GM12872 (cell line): ENCODE data around the gene TJP1.

Source experiments
- TF ChIP-seq, protein P1 (sequence below): IDR thresholded peaks from 3 replicates; pipeline ENCODE4 v1.5.1; 2011; ENCODE audit warnings: low read depth, mild to moderate bottlenecking, low read length, moderate library complexity; ENCODE audit not compliant: insufficient read depth

TJP1 gene

DNA sequence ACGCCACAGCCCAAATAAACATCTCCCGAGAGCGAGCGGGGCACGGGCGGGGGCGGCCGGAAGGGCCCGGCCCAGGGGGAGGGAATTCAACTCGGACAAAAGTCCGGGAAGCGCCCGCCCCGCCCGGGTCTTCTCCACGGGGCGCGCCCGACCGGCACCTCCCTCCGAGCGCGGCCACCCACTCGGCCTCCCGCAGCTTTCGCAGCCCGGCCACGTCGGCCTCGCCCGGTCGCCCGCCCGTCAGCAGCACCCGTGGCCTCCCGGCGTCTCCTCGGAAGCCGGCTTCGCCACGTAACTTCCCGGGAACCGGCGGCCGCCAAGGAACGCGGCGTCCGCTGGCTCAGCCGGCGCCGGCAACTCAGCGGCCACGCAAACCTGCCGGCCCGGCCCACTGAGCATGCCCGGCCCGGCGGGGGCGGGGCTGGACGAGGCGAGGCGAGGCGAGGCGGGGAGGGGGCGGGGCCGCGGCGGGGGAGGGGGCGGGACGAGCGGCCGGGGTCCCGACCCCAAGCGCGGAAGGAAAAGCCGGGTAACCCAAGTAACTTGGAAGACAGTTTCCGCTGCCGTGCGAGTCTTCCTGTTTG is at the start of gene TJP1:
Gene TJP1 (minus strand): TSS at position 369 of the 584 bp plus-strand sequence. CDS start 440 bp downstream, outside the sequence.
- TF ChIP-seq, protein P1, sequence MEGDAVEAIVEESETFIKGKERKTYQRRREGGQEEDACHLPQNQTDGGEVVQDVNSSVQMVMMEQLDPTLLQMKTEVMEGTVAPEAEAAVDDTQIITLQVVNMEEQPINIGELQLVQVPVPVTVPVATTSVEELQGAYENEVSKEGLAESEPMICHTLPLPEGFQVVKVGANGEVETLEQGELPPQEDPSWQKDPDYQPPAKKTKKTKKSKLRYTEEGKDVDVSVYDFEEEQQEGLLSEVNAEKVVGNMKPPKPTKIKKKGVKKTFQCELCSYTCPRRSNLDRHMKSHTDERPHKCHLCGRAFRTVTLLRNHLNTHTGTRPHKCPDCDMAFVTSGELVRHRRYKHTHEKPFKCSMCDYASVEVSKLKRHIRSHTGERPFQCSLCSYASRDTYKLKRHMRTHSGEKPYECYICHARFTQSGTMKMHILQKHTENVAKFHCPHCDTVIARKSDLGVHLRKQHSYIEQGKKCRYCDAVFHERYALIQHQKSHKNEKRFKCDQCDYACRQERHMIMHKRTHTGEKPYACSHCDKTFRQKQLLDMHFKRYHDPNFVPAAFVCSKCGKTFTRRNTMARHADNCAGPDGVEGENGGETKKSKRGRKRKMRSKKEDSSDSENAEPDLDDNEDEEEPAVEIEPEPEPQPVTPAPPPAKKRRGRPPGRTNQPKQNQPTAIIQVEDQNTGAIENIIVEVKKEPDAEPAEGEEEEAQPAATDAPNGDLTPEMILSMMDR: no peak

DNA sequence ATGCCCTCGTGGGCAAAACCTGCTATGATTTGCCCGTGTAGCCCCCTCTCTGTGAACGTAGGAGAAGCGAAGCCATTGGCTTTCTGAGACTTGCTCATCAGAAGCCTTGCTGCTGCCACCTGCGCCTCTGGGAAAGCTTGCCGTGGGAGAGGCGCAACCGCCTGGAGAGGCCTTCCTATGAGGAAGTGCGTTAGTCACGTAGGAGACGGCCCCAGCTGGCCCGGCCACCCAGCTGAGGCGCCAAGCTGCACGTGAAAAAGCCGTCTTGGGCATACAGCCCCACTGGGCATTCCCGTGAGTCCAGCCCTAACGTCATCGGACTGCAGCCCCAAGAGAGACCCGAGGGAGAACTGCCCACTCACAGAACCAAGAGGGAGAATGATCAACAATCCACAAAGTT is 49.1 kb upstream of the TJP1 start:
- TF ChIP-seq, protein P1: no peak

DNA sequence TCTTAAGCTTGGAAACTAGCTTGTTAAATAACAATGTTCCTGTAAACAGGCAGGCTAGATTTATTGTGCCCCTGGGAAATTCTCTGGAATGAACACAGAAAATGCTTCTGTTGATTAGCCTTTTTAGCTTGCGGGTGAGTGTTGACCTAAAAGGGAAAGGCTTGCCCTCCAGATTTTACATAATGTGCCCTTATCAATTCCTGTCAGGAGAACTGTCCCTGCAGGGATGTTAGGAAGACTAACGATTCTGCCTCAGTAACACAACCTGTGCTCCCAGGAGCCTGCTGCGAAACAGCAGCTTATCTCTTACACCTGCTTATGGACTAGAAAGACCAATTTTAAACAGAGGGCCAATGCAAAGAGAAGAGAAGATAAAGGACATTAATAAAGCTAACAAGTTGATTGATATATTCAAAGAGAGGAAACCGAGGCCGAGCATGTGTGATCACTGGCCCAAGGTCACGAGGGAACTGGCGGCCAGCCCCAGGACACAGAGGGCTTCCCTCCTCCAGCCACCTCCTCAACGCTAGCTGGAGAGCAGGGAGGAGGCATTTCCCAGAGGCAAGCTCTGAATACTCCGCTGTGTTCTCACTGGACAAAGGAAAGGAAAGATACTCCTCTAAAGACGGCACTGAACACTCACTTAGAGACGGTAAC is 48.4 kb upstream of the TJP1 start:
- TF ChIP-seq, protein P1: no peak

DNA sequence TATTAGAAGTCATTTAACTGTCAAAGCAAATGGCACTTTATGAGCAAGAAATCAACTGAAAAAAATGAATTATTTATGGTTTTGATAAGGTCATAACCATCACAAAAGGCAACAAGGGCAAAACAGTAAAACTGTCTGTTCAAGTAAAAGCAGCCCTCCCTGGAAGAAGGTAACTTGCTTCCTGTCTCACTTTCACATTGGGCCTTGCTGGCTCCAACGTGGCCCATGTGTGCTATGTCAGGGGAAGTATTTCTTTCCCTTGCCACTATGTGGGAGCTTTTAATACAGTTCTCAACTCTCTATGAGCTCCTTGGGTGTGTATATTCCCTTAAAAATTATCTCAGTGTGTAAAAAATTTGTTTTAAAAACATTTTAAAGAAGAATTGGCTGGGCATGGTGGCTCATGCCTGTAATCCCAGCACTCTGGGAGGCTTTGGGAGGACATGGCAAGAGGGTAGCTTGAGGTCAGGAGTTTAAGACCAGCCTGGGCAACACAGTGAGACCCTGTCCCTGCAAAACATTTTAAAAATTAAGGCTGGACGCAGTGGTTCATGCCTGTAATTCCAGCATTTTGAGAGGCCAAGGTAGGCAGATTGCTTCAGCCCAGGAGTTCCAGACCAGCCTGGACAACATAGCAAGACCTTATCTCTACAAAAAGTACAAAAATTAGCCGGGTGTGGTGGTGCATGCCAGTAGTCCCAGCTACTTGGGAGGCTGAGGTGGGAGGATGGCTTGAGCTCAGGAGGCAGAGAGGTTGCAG is 45.2 kb upstream of the TJP1 start:
- TF ChIP-seq, protein P1: no peak

DNA sequence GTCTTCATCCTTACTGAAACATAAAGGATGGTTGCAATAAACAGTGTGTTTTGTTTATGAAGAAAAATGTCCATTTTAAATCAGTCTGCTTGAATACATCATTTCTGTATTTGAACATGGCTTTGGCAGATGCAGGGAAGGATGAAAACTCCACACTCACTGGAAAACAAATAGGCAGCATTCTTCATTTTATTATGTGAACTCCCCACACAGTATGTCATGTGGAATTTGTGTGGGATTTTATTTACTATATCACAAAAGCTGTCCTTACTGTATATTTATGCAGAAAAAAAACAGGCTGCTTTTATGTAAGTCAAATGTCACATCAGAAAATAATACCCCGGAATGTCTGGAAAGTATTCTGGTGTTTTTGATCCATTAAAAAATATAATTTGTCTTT is 44.1 kb upstream of the TJP1 start:
- TF ChIP-seq, protein P1: no peak

DNA sequence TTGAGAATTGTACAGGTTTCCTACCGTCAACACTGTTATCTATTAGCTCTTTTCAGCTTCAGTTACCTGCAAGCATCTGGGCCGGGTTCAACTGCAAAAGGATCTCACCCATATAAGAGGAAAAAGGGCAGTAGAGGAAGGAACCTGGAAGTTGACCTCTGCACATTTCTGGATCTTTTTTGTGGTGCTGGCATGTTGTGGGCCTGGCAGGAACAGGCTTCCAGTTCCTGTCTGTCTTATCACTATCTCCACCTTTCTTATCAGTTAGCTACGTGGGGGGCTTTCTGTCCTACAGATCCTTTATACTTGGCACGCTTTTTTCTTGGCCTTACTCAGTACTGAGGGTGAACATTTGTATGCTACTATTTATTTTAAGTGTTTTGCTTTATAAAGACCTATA is 42.2 kb upstream of the TJP1 start:
- TF ChIP-seq, protein P1: no peak

DNA sequence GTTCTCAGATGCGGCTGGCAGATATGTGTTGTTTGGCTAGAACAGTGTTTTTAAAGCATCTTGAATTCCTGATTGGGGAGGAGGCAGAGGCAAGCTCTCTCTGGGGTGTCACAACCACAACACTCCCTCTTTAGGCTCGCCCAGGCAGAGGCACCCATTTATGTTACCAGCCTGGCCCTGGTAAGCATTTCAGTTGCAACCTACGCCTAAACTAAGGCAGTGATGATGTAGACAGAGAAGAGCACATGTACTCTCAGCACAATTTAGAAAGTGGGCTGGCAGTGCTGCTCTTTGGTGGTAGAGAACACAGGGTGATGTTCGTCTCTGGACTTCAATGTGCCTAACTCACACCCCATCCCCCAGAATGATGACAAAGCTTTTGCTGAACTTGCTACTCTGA is 41.2 kb upstream of the TJP1 start:
- TF ChIP-seq, protein P1: no peak
